GM23248 (cell line): Measurements from ENCODE around the gene ENKD1. TPM values are rescaled to one million over a fixed set of nuclear protein-coding genes. Genes with fewer than 3 reads are reported as not detected.
A peak's percentile ranks its signal among the peaks of the same experiment; 100 is the strongest.

Experiments
- DNase-seq: peaks from one replicate; pipeline ENCODE4 v3.0.0-alpha.2; 2015
- H2AFZ ChIP-seq: fragments of 200-600 bp; sonication (generic); 2 replicates; pipeline ENCODE4 v1.6.1; 2016; ENCODE audit warnings: antibody characterized with exemption
- H3F3A ChIP-seq: fragments of 200-600 bp; sonication (generic); 2 replicates; pipeline ENCODE4 v1.6.1; 2016; ENCODE audit warnings: mild to moderate bottlenecking, antibody characterized with exemption, mixed run types; ENCODE audit not compliant: insufficient read depth
- H3K27ac ChIP-seq: fragments of 200-600 bp; sonication (generic); 2 replicates; pipeline ENCODE4 v1.5.1; 2016; ENCODE audit warnings: mild to moderate bottlenecking
- H3K27me3 ChIP-seq: fragments of 200-600 bp; sonication (generic); replicated peaks from 2 replicates; pipeline ENCODE4 v1.6.1; 2016; ENCODE audit warnings: mild to moderate bottlenecking; ENCODE audit not compliant: insufficient read depth
- H3K36me3 ChIP-seq: fragments of 200-600 bp; sonication (generic); 2 replicates; pipeline ENCODE4 v1.6.1; 2016; ENCODE audit warnings: low read depth, mild to moderate bottlenecking
- H3K4me1 ChIP-seq: fragments of 200-600 bp; sonication (generic); 2 replicates; pipeline ENCODE4 v1.6.1; 2016; ENCODE audit warnings: mild to moderate bottlenecking; ENCODE audit not compliant: insufficient read depth
- H3K4me2 ChIP-seq: fragments of 200-600 bp; sonication (generic); one replicate; pipeline ENCODE4 v1.6.1; 2016; ENCODE audit warnings: mild to moderate bottlenecking; ENCODE audit not compliant: unreplicated experiment
- H3K4me3 ChIP-seq: fragments of 200-600 bp; sonication (generic); 2 replicates; pipeline ENCODE4 v1.5.1; 2016; ENCODE audit warnings: mild to moderate bottlenecking
- H3K79me2 ChIP-seq: fragments of 200-600 bp; sonication (generic); 2 replicates; pipeline ENCODE4 v1.6.1; 2016; ENCODE audit warnings: mild to moderate bottlenecking; ENCODE audit not compliant: insufficient read depth
- H3K9ac ChIP-seq: fragments of 200-600 bp; sonication (generic); 2 replicates; pipeline ENCODE4 v1.6.1; 2016; ENCODE audit warnings: mild to moderate bottlenecking
- H3K9me2 ChIP-seq: fragments of 200-600 bp; sonication (generic); 2 replicates; pipeline ENCODE4 v1.6.1; 2016; ENCODE audit warnings: mixed run types, mild to moderate bottlenecking, moderate library complexity; ENCODE audit not compliant: insufficient read depth
- H3K9me3 ChIP-seq: fragments of 200-600 bp; sonication (generic); one replicate; pipeline ENCODE4 v1.6.1; 2017; ENCODE audit warnings: low read depth
- H4K20me1 ChIP-seq: fragments of 200-600 bp; sonication (generic); 2 replicates; pipeline ENCODE4 v1.6.0; 2016; ENCODE audit not compliant: insufficient read depth
- EZH2 ChIP-seq: fragments of 200-600 bp; sonication (generic); IDR thresholded peaks from 2 replicates; pipeline ENCODE4 v1.6.1; 2018; ENCODE audit warnings: antibody characterized with exemption, mild to moderate bottlenecking; ENCODE audit not compliant: insufficient read depth, poor library complexity, severe bottlenecking
- EZH2phosphoT487 ChIP-seq: fragments of 200-600 bp; sonication (generic); IDR thresholded peaks from 2 replicates; pipeline ENCODE4 v1.6.1; 2018; ENCODE audit warnings: antibody characterized with exemption, moderate library complexity, mild to moderate bottlenecking, low read depth; ENCODE audit not compliant: insufficient read depth
- WGBS, 2 experiments: methylation state at CpG; one replicate each; pipeline ENCODE4 v1.1.6; 2015 to 2017; ENCODE audit warnings: low lambda C conversion rate in 2 of 2, low coverage in 1 of 2; ENCODE audit errors: missing lambda C conversion rate in 2 of 2; 5-methylcytosine and 5-hydroxymethylcytosine counted together
- in situ Hi-C: fragments of 300-500 bp; cut with MboI; formaldehyde crosslinking; loops from 2 replicates; pipeline ENCODE4 v1.15.0; 2020
- polyA plus RNA-seq: library from polyadenylated mRNA; unstranded; fragments of >200 nt; fragmentation: Nextera tagmentation; extraction: Ambion mirVana; gene quantifications from 2 replicates; pipeline ENCODE4 v1.2.1, GENCODE V29; 2016
- total RNA-seq: library from RNA; depleted of rRNA; stranded (reverse); fragments of >200 nt; shearing (Covaris generic); gene quantifications from 2 replicates; pipeline ENCODE4 v1.2.3, GENCODE V29; 2014; rRNA removed

ENKD1 gene, protein sequence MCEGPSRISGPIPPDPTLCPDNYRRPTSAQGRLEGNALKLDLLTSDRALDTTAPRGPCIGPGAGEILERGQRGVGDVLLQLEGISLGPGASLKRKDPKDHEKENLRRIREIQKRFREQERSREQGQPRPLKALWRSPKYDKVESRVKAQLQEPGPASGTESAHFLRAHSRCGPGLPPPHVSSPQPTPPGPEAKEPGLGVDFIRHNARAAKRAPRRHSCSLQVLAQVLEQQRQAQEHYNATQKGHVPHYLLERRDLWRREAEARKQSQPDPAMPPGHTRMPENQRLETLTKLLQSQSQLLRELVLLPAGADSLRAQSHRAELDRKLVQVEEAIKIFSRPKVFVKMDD
- 11.2 and 15.0 TPM in 2 replicates for total RNA-seq
- 6.7 and 8.3 TPM in 2 replicates for polyA plus RNA-seq

DNA sequence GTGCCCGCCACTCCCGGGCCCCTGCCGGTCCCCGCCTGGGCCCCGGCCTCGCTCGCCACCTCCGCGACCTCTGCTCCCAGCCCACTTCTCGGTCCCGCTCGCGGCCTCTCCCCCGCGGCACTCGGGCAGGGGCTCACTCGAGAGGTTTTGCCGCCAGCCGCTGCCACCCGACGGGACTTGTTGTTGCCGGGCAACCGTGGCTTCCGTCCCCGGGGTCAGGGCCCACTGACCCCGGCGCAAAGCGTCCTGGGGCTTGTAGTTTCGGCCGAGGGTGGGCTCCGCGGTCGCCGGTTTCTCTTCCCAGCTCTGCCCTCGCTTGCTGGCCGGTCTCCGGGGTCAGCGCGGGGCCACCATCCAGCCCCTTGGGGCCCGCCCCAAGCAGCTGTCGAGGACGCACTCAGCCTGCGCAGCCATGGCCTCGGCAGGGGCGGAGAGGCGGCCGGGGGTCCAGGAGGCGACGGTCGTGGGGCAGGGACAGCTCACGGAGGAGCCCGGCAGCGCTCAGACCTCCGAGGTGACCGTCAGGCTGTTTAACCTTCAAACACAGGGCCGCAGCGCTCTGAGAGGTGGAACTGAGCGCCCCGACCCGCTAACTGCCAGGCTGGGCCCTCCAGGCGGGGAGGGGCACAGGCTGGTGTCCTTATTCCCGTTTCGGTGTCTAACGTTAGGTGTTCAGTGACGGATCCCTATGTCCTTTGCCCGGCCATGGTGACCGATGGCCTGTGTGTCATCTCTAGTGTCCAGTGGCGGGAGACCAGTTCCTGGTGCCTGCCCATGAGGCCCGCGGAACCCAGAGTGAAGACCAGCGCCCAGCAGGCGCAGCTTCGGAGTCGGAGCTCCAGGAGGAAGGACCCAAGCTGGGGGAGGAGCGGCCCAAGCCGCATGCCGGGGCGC, at the start of gene ENKD1, which contains the start of gene C16orf86:
TSS of gene ENKD1 (minus strand) at position 192 of the 894 bp plus-strand sequence. CDS start 308 bp downstream, outside the sequence.
TSS of gene C16orf86 (plus strand) at position 256 of the 894 bp plus-strand sequence. CDS start at position 413, 157 bp downstream.
- H3F3A ChIP-seq, result no peaks in the 10 kb centered on the region
- H3K27ac ChIP-seq, result peak within 1 kb of the TSS; percentile 49
- peak within 1 kb of the TSS; percentile 82 for H3K4me2 ChIP-seq
- peak within 1 kb of the TSS; percentile 79 for H3K9ac ChIP-seq
- peak within 1 kb of the TSS; percentile 82 for H3K4me3 ChIP-seq
- H3K36me3 ChIP-seq, result no peaks in the 10 kb centered on the region
- peaks cover 10% of the 10 kb centered on the region for H3K4me1 ChIP-seq
- in situ Hi-C loops, result no loop called here
- no peaks in the 10 kb centered on the region for H3K9me3 ChIP-seq
- DNase-seq, result peak; percentile 82
- no peaks in the 10 kb centered on the region for H3K27me3 ChIP-seq
- WGBS, 2 experiments, result 3 to 4% methylated on average over 66 to 69 of the region's 78 CpGs
- no peaks in the 10 kb centered on the region for H3K9me2 ChIP-seq
- H3K79me2 ChIP-seq, result peaks cover 11% of the 10 kb centered on the region
- TF ChIP-seq EZH2, result no peak
- TF ChIP-seq EZH2phosphoT487, result no peak
- peak within 1 kb of the TSS; percentile 93 for H2AFZ ChIP-seq
- no peaks in the 10 kb centered on the region for H4K20me1 ChIP-seq

DNA sequence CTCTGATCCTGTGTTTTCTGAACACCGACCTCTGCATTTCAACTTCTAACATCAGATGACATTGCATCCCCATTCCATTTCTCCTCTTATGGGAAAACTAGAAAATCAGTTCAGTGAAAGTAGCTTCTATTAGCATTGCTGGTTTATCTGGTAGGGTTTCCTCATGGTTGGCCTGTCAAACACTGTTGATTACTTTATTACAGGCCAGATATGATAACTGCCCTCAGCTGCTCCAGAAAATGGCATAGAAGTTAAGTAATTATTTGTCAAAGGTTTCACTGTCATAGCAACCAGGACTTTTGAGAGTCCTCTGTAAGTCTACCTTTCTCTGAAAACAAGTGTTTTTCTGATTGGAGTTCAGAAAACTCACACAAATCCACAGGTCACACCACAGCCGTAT, 49.5 kb upstream of the ENKD1 start:
- Histone ChIP-seq H3K79me2 (peaks cover 73% of the 10 kb centered on the region), H3K9me3 (no peaks in the 10 kb centered on the region), H3K9ac (no peak overlapping the region), H3K9me2 (no peaks in the 10 kb centered on the region), H3K27ac (no peak overlapping the region), H4K20me1 (no peaks in the 10 kb centered on the region; the same call in 1 of the 2 replicates), H3F3A (peaks cover 11% of the 10 kb centered on the region; the same call in 1 of the 2 replicates), H3K36me3 (no peaks in the 10 kb centered on the region), H2AFZ (no peak overlapping the region), H3K27me3 (no peaks in the 10 kb centered on the region), H3K4me1 (peaks cover 18% of the 10 kb centered on the region), H3K4me2 (no peak overlapping the region), H3K4me3 (no peak overlapping the region)
- DNase-seq, result no peak
- in situ Hi-C loops, result no loop called here
- TF ChIP-seq EZH2 (no peak), EZH2phosphoT487 (no peak)
- WGBS, 2 experiments, result 94 to 100% methylated on average over 2 of the region's 2 CpGs

DNA sequence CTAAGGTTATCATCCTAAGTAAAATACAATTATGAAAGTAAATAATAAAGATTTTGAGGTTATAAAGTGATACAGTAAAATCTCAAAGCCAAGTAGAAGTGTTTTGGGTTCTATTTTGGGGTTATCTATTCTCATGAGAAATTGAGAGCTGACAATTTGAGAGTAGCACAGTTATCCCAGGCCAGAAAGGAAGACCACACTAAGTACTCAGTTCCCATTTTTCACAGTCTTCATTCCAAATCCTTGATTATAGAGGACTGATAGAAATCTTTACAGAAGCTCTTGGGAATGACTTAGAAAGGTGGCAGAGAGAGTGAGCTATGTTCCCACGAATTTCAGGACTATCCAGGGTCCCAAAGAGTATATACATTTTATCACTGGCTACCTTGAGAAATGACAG, 48.0 kb upstream of the ENKD1 start:
- no peaks in the 10 kb centered on the region for H3K9me3 ChIP-seq
- DNase-seq, result no peak
- H3K27ac ChIP-seq, result no peak overlapping the region
- H2AFZ ChIP-seq, result no peak overlapping the region
- peaks cover 9% of the 10 kb centered on the region for H3K4me1 ChIP-seq
- WGBS, 2 experiments, result 90 to 100% methylated on average over 1 of the region's 1 CpG
- H4K20me1 ChIP-seq, result no peaks in the 10 kb centered on the region; the same call in 1 of the 2 replicates
- no peak for TF ChIP-seq EZH2phosphoT487
- no peak for TF ChIP-seq EZH2
- H3K27me3 ChIP-seq, result no peaks in the 10 kb centered on the region
- no peak overlapping the region for H3K4me2 ChIP-seq
- no peak overlapping the region for H3K4me3 ChIP-seq
- no peaks in the 10 kb centered on the region for H3K36me3 ChIP-seq
- in situ Hi-C loops, result no loop called here
- H3K9ac ChIP-seq, result no peak overlapping the region
- peaks cover 88% of the 10 kb centered on the region for H3K79me2 ChIP-seq
- H3K9me2 ChIP-seq, result no peaks in the 10 kb centered on the region
- peaks cover 5% of the 10 kb centered on the region; the same call in 1 of the 2 replicates for H3F3A ChIP-seq

DNA sequence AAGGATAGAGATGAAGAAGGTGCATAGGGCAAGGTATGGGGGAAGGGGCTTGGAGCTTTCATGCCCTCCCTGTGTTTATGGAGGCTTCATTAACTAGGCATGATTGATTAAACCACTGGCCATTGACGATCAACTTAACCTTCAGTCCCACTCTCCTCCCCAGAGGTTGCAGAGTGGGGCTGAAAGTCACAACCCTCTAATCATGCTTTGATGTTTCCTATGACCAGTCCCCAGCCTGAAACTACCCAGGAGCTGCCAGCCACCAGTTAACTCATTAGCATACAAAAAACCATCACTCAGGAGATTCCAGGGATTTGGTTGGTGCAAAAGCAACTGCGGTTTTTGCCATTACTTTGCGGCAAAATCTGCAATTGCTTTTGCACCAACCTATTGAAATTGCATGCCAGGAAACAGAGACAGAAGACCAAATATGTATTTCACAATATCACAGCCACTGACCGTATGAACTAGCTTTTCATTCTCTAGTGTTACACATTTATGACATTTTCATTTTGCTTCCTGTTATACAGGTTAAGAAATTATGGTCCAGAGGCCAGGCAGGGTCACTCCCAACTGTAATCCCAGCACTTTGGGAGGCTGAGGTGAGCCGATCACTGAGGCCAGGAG, 47.2 kb upstream of the ENKD1 start:
- H3K27ac ChIP-seq, result no peak overlapping the region
- H3K36me3 ChIP-seq, result no peaks in the 10 kb centered on the region
- TF ChIP-seq EZH2phosphoT487 (no peak), EZH2 (no peak)
- DNase-seq, result no peak
- no peak overlapping the region for H2AFZ ChIP-seq
- peaks cover 14% of the 10 kb centered on the region for H3K4me1 ChIP-seq
- H4K20me1 ChIP-seq, result no peaks in the 10 kb centered on the region; the same call in 1 of the 2 replicates
- no peaks in the 10 kb centered on the region for H3K9me3 ChIP-seq
- H3K4me3 ChIP-seq, result no peak overlapping the region
- 74 to 77% methylated on average over 5 of the region's 5 CpGs for whole genome bisulfite sequencing, 2 experiments
- peaks cover 92% of the 10 kb centered on the region for H3K79me2 ChIP-seq
- no peak overlapping the region for H3K4me2 ChIP-seq
- H3K9me2 ChIP-seq, result no peaks in the 10 kb centered on the region
- H3K27me3 ChIP-seq, result no peaks in the 10 kb centered on the region
- in situ Hi-C loops, result no loop called here
- peaks cover 11% of the 10 kb centered on the region for H3F3A ChIP-seq
- no peak overlapping the region for H3K9ac ChIP-seq
